Measurements from ENCODE around the gene SPATA16. TPM values are rescaled to one million over a fixed set of nuclear protein-coding genes. Genes with fewer than 3 reads are reported as not detected.

The SPATA16 gene
- total and polyA plus RNA-seq, 2 donors (not counting 3 experiments of a cell fraction or from before 2014, with no cell fraction given): not detected

GRCh38 chr3:172885704-172886103 is 255.3 kb downstream of the SPATA16 start:
- no peak overlapping the region for H3K27ac ChIP-seq (ENCODE audit: insufficient read depth, low read depth, low read length)
- H3K36me3 ChIP-seq (ENCODE audit: control insufficient read depth in 2 of 2, extremely low read depth in 1 of 2, insufficient read depth in 2 of 2, low read length in 2 of 2): no peaks in the 10 kb centered on the region
- no peak overlapping the region for H3K4me3 ChIP-seq (replicated peaks in 1 of 3; ENCODE audit: insufficient read depth in 1 of 3, low read depth in 1 of 3, low read length in 3 of 3)
- no peaks in the 10 kb centered on the region for H3K9me3 ChIP-seq (replicated peaks; ENCODE audit: control insufficient read depth, insufficient read depth, low read length)
- no peak overlapping the region for H3K4me2 ChIP-seq (ENCODE audit: insufficient read depth, low read length)
- H3K4me1 ChIP-seq (ENCODE audit: control insufficient read depth, extremely low read depth, insufficient read depth, low read length): peaks cover 3% of the 10 kb centered on the region
- CTCF ChIA-PET: interaction anchor here (1.1 to 1.5 kb wide), 2 partner anchors 15 to 29 kb away, joined by 3 to 5 read pairs; no protein-coding TSS in a partner anchor
- intact Hi-C loops (cut with micrococcal nuclease) (no loop called here), dilution Hi-C loops (cut with MboI; ENCODE audit: extremely low pct_ligation_motif_present, low sequenced_read_pairs) (no loop called here)
- no peaks in the 10 kb centered on the region for H3K79me2 ChIP-seq (ENCODE audit: control insufficient read depth, insufficient read depth, low read length)
- DNase-seq (ENCODE audit: low read depth, low spot score): no peak
- POLR2A ChIA-PET: no interaction called here
- no TSS peak for BruUV-seq (replicated peaks)
- no peaks in the 10 kb centered on the region for H3K9me1 ChIP-seq (replicated peaks; ENCODE audit: control insufficient read depth, extremely low read depth, insufficient read depth, low read length)
- no peaks in the 10 kb centered on the region for H3K27me3 ChIP-seq (ENCODE audit: control insufficient read depth in 2 of 2, insufficient read depth in 2 of 2, low read length in 2 of 2)
- no peak overlapping the region for H3K9ac ChIP-seq (replicated peaks; ENCODE audit: extremely low read depth, insufficient read depth, low read length)
- H2AFZ ChIP-seq (ENCODE audit: low read depth, low read length): no peak overlapping the region
- TF ChIP-seq CTCF (IDR thresholded peaks at IDR 0.05; ENCODE audit: extremely low read depth in 1 of 2, insufficient read depth in 1 of 2, low read depth in 1 of 2, low read length in 2 of 2): no peak
- no peak for TF ChIP-seq FOS (IDR thresholded peaks at IDR 0.05; ENCODE audit: borderline replicate concordance, insufficient read depth, low read length)
- no peak for TF ChIP-seq JUN (IDR thresholded peaks at IDR 0.05; ENCODE audit: borderline replicate concordance, insufficient read depth, insufficient read length, low read depth)
- TF ChIP-seq GATA2 (IDR thresholded peaks at IDR 0.05; ENCODE audit: insufficient read depth, insufficient read length, low read depth, low read length): no peak
- no peak for TF ChIP-seq EZH2 (IDR thresholded peaks at IDR 0.05; ENCODE audit: borderline replicate concordance, low read depth, low read length, severe bottlenecking)
- TF ChIP-seq MAX (IDR thresholded peaks at IDR 0.05; ENCODE audit: insufficient read depth, insufficient read length): no peak
- TF ChIP-seq POLR2AphosphoS5 (IDR thresholded peaks at IDR 0.05; ENCODE audit: insufficient read depth, low read depth, low read length): no peak
- TF ChIP-seq POLR2A (IDR thresholded peaks at IDR 0.05; ENCODE audit: low read depth, low read length): no peak
- TF ChIP-seq MYC (IDR thresholded peaks at IDR 0.05; ENCODE audit: low read depth, low read length): no peak
- H4K20me1 ChIP-seq (replicated peaks; ENCODE audit: control insufficient read depth, extremely low read depth, insufficient read depth, low read length): no peaks in the 10 kb centered on the region
- no peak for FAIRE-seq
